HUDEP-2 (cell line): Measurements from ENCODE around the gene FBXO21.
"Not testable (repeated sequence)": the region's sequence is repeated elsewhere in the genome, so short reads cannot be mapped to it uniquely, and the experiment has no call there.

Experiments
- DNase-seq, 76 experiments: peaks; one replicate each; lab custom pipeline; 2025; ENCODE audit not compliant: unreplicated experiment in 76 of 76; lab: John Stamatoyannopoulos, UW

FBXO21 gene

DNA sequence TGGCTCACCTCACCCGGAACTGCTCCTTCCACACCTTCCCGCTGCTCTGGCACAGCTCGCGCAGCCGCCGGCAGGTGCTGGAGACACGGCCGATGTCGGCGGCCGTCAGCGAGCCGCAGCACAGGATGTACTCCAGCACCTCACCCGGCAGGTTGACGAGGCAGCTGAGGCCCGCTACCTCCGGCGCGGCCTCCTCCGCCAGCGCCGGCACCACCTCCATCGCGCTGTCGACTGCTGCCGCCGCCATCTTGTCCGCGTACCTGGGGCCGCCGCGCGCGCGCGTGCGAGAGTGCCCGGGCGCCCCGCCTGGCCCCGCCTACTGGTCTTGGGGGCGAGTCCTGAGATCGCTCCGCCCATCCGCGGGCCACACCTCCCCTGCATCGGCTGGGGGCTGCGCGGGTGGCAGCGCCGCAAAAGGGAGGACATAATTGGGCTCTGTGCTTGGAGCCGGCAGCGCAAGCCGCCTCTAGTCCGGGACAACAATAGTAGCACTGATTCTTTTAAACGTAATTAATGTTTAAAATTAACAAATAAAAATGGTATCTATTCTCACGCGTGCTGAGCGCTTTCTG is at the start of gene FBXO21:
Gene FBXO21 (minus strand): TSS at position 261 of the 572 bp plus-strand sequence. CDS start 14 bp downstream, at position 247.
- peak in 74 of 76 experiments; percentile 16 to 89 (median 73) for DNase-seq

DNA sequence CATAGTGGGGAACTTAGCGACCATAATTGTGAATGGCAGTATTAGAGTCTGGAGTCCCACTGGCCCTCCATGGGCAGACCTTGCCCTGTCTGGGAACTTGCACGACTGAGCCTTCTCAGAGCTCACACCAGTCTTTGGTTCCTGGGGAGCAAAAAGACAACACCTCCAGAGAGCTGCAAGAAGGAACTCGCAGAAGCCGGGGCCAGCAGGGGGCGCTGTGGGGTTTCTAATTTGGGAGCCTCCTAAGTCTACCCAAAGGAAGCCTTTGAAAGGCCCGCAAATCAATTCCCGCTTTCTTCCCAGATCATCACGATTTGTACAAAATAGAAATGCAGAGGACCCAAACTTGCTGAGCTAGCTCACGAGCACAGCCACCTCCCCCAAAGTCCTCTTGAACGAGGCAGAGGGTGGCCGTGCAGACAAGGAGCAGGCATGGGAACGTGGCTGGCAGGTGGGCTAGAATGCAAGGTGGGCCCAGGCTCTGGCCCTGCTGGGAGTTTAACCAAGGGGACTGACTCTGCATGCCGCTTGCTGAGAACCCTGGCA is 46.3 kb upstream of the FBXO21 start:
- peak in 68 of 76 experiments; percentile 3 to 82 (median 54) for DNase-seq

DNA sequence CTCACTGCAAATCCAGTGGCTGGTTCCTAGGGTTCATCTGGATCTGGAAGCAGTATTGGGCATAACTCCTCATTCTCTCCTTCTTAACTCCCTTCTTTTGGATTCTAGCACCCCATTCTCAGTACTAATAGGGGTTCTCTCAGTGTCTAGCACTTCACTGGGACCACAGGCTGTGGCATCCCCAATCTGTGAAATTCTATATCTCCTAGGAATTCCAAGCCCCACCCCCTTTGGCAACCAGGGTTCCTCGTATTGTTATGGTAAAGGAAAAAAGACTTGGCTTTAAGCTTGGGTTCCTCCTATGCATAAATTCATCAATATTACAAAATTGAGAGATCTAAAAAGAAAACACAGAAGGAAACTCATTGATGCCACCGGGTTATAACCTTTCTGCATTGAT is 45.0 kb upstream of the FBXO21 start:
- DNase-seq: no peak

GRCh38 chr12:117234441-117234840 is 44.2 kb upstream of the FBXO21 start:
- no peak for DNase-seq

DNA sequence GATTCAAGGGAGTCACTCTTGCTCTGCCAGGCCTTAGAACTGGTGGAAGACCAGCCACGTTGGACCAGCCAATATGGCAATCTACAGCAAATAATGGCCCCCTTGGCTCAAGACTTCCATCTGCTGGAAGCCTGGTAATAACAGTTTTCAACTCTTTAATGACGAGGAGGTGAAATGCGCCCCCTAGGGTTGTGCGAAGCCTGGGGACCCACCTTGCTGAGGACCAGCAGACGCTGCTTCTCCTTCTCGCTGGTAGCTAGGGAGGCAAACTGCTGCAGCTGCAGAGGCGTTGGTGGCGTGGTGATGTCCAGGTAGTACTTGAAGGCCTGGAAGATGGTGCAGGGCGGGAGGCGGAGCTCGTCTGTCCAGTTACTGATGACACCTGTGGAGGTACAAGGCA is 41.5 kb upstream of the FBXO21 start:
- no peak for DNase-seq

GRCh38 chr12:117228239-117228638 is 38.0 kb upstream of the FBXO21 start:
- no peak for DNase-seq

- no peak for DNase-seq
Observed at GRCh38 chr12:117227000-117227653, 36.9 kb upstream of the FBXO21 start.

GRCh38 chr12:117226505-117226904 is 36.2 kb upstream of the FBXO21 start:
- no peak for DNase-seq

DNA sequence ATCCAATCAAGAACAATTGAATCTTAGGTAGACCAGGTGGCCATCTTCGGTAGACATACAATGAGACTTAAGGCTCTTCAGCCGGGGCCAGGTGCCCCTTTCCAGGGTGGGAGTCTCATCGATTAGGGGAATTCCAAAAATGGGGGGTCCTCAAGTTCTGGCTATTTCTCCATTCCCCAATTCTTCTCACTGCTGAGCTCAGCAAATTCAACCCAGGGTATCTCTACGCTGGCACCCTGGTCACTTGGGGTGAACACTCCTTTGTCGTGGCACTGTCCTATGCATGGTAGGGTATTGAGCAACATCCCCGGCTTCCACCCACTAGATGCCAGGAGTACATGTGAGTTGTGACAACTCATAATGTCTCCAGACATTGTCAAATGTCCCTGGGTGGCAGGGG is 34.9 kb upstream of the FBXO21 start:
- no peak for DNase-seq

- DNase-seq: not testable (repeated sequence)
Observed at GRCh38 chr12:117220947-117221346, 30.7 kb upstream of the FBXO21 start.

DNA sequence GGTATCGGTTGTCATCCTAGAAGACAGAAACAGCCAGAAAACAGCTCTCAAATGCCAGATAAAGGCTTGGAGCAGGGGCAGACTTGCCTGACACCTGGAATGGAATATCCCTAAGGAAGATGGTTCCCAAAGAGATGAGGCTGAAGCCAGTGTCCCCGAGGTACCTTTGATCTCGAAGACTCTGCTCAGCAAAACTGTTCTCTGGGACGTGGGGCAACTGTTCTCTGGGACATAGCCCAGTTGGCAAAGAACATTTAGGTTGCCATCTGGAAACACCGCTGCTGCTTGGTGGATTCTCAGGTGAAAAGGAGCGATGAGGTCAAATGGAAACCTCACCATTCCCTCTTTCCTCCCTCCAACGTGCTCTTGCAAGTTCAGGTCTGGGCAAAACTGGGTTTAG is 27.9 kb upstream of the FBXO21 start:
- DNase-seq: no peak

- no peak for DNase-seq
Observed at GRCh38 chr12:117216686-117217085, 26.4 kb upstream of the FBXO21 start.

DNA sequence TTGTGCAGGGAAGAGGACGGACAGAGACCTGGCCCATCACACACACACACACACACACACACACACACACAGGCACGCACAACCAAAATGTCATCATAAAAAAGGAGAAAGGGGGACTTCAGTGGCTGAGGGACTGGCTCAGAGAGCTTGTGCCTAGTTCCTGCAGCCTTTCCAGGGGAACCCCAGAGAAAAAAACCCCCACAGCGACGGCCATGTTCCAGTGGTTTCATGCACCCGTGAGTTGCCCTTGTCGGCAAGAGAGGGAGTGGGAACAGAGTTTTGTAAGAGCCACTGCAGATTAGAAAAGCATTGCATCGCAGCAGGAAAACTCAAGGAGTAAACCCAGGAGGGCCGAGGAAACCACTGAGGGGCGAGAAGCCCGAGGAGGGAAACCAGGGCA is 24.5 kb upstream of the FBXO21 start:
- DNase-seq: no peak

GRCh38 chr12:117213295-117213808 is 23.1 kb upstream of the FBXO21 start:
- no peak for DNase-seq

DNA sequence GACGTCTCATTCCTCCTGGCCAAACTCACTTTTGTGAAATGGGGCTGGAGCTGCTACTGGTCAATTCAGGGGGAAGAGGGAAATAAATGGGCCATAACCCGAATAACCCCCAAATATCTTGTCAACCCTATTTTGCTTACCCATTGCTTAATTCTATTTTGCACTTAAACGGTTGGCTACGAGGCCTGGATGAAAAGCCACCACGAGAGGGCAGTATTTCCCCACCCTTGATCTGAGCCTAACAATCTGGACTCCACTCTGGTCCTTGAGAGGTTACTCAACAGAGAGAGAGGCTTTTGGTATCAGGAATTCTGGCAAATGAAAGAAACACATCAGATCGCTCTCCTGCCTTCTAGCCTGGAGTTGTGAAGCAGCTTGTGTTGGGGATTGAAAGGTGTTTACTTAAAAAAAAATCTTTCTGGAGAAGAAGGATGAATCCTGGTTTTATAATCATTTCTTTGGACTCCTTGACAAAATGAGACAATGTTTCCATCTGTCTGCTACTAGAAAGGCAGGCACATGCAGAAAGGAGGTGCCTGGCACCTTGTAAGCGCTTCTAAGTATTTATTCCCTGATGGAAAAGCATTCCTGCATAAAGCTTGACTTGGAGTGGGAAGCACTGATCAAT is 22.4 kb upstream of the FBXO21 start:
- DNase-seq: peak in 48 of 76 experiments; percentile 1 to 64 (median 22)

GRCh38 chr12:117210266-117210918 is 20.1 kb upstream of the FBXO21 start:
- no peak for DNase-seq

GRCh38 chr12:117209626-117210025 is 19.4 kb upstream of the FBXO21 start:
- no peak for DNase-seq

DNA sequence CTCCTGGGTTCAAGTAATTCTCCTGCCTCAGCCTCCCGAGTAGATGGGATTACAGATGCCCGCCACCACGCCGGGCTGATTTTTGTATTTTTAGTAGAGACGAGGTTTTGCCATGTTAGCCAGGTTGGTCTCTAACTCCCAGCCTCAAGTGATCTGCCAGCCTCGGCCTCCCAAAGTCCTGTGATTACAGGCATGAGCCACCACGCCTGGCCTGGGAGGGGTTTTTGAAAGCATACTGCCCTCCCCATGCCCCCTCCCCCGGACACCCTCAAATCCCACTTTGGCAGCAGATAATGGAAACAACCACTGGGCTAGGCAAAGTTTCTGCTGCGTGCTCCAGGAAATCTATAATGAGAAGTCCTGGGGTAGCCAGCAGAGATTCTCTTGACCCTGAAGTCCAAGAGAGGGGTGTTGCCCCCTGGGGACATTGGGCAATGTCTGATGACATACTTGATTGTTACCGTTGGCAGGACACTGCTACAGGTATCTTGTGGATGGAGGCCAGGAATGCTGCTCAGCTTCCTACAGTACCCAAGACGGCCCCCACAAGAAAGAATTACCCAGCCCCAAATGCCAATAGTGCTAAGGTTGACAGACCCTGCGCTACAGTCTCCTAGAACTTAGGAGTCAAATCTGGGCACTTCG is 18.7 kb upstream of the FBXO21 start:
- DNase-seq: no peak

DNA sequence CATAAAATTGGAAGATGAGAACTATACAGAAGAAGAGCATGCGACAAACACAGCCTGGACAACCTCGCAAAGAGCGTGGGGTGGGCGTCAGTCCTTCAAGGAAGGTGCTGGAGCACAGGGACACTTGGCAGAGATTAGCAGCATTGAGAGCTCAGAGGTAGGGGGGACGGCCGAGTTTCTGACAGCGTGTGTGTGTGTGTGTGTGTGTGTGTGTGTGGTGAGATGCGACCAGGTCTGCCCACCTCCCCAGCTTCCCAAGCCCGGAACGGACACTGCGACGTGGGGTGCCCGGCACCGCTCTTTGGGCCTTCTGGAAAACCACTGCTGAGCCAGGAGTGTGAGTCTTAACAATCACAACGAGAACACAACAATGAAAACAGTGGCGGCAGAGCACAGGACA is 17.9 kb upstream of the FBXO21 start:
- DNase-seq: no peak

- no peak for DNase-seq
Observed at GRCh38 chr12:117207675-117208074, 17.4 kb upstream of the FBXO21 start.

DNA sequence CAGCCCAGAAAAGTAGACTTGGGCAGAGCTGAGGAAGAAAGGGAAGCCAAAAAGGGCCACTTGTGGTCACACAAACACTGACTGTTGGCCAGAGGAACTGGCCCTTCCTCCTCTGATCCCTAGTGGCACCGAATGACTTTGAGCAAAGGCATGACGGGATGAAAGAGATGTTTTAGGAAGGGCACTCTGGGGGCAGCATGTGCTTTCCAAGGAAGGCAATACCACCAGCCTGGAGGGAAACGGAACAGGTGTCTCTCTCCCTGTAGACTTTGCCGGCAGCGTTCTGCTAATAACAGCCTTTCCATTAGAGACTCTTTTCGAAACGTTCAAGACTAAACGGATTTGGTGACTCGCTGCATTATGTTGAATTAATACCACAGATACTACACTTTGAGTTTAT is 12.3 kb upstream of the FBXO21 start:
- DNase-seq: no peak
